NT2/D1 (cell line): ENCODE data around the gene DUSP23.

Experiments used
- DNase-seq: peaks from one replicate; pipeline ENCODE4 v3.0.0-alpha.2; 2011; ENCODE audit warnings: low read depth, low spot score
- H3K27me3 ChIP-seq: 2 replicates; pipeline ENCODE4 v1.6.0; 2011; ENCODE audit warnings: mild to moderate bottlenecking; ENCODE audit not compliant: insufficient read length, insufficient read depth
- H3K36me3 ChIP-seq: 2 replicates; pipeline ENCODE4 v1.6.1; 2011; ENCODE audit warnings: mild to moderate bottlenecking, low read length, mixed read lengths; ENCODE audit not compliant: insufficient read depth, insufficient read length
- H3K4me1 ChIP-seq: 2 replicates; pipeline ENCODE4 v1.5.1; 2011; ENCODE audit not compliant: insufficient read depth, insufficient read length
- H3K4me3 ChIP-seq: 2 replicates; pipeline ENCODE4 v1.5.1; 2011; ENCODE audit warnings: low read depth; ENCODE audit not compliant: insufficient read length
- H3K9ac ChIP-seq: 2 replicates; pipeline ENCODE4 v1.6.0; 2011; ENCODE audit warnings: low read depth; ENCODE audit not compliant: insufficient read length
- H3K9me3 ChIP-seq: 2 replicates; pipeline ENCODE4 v1.5.1; 2011; ENCODE audit warnings: mild to moderate bottlenecking, low read length; ENCODE audit not compliant: insufficient read depth
- SUZ12 ChIP-seq: IDR thresholded peaks from 2 replicates; pipeline ENCODE4 v1.6.1; 2011; ENCODE audit not compliant: insufficient read length, insufficient read depth; ENCODE audit errors: extremely low read depth
- YY1 ChIP-seq: IDR thresholded peaks from 2 replicates; pipeline ENCODE4 v1.6.1; 2011; ENCODE audit not compliant: insufficient read length, insufficient read depth
- ZNF274 ChIP-seq: IDR thresholded peaks from 2 replicates; pipeline ENCODE4 v1.6.1; 2011; ENCODE audit warnings: mild to moderate bottlenecking, low read depth, low read length

The DUSP23 gene

GRCh38 chr1:159783724-159784123 lies 3.0 kb downstream of the DUSP23 start:
- no peaks in the 10 kb centered on the region for H3K27me3 ChIP-seq
- TF ChIP-seq YY1 (no peak), ZNF274 (no peak), SUZ12 (no peak)
- H3K9me3 ChIP-seq: peaks cover 31% of the 10 kb centered on the region
- peaks cover 5% of the 10 kb centered on the region for H3K4me1 ChIP-seq
- no peak overlapping the region for H3K4me3 ChIP-seq
- peak; percentile 76 for DNase-seq
- peaks cover 15% of the 10 kb centered on the region for H3K36me3 ChIP-seq
- no peak overlapping the region for H3K9ac ChIP-seq

GRCh38 chr1:159786465-159786864 lies 5.7 kb downstream of the DUSP23 start:
- DNase-seq: no peak
- H3K36me3 ChIP-seq: peaks cover 15% of the 10 kb centered on the region
- H3K9me3 ChIP-seq: peaks cover 31% of the 10 kb centered on the region
- H3K27me3 ChIP-seq: no peaks in the 10 kb centered on the region
- no peak overlapping the region for H3K9ac ChIP-seq
- H3K4me3 ChIP-seq: no peak overlapping the region
- peaks cover 5% of the 10 kb centered on the region for H3K4me1 ChIP-seq
- TF ChIP-seq YY1 (no peak), ZNF274 (no peak), SUZ12 (no peak)

- DNase-seq: no peak
- Histone ChIP-seq H3K27me3 (no peaks in the 10 kb centered on the region), H3K9me3 (peaks cover 28% of the 10 kb centered on the region), H3K36me3 (peaks cover 12% of the 10 kb centered on the region), H3K4me3 (no peak overlapping the region), H3K4me1 (peaks cover 5% of the 10 kb centered on the region), H3K9ac (no peak overlapping the region)
- TF ChIP-seq SUZ12 (no peak), YY1 (no peak)
Measured at GRCh38 chr1:159786966-159787365, 6.2 kb downstream of the DUSP23 start.

GRCh38 chr1:159790237-159790917 lies 9.6 kb downstream of the DUSP23 start:
- peak; percentile 50 for DNase-seq
- H3K4me3 ChIP-seq: no peak overlapping the region
- TF ChIP-seq SUZ12: no peak
- no peak for TF ChIP-seq ZNF274
- no peak for TF ChIP-seq YY1
- no peaks in the 10 kb centered on the region for H3K4me1 ChIP-seq
- H3K9ac ChIP-seq: no peak overlapping the region
- H3K27me3 ChIP-seq: no peaks in the 10 kb centered on the region
- no peaks in the 10 kb centered on the region for H3K36me3 ChIP-seq
- no peaks in the 10 kb centered on the region for H3K9me3 ChIP-seq

- Histone ChIP-seq H3K4me1 (no peaks in the 10 kb centered on the region), H3K9me3 (no peaks in the 10 kb centered on the region), H3K9ac (no peak overlapping the region), H3K4me3 (no peak overlapping the region), H3K36me3 (no peaks in the 10 kb centered on the region), H3K27me3 (no peaks in the 10 kb centered on the region)
- TF ChIP-seq SUZ12 (no peak), YY1 (no peak), ZNF274 (no peak)
- no peak for DNase-seq
Measured at GRCh38 chr1:159791031-159791430, 10.3 kb downstream of the DUSP23 start.

GRCh38 chr1:159791461-159791860 lies 10.7 kb downstream of the DUSP23 start:
- H3K36me3 ChIP-seq: no peaks in the 10 kb centered on the region
- no peak overlapping the region for H3K4me3 ChIP-seq
- TF ChIP-seq ZNF274 (no peak), SUZ12 (no peak), YY1 (no peak)

GRCh38 chr1:159795534-159795933 lies 14.8 kb downstream of the DUSP23 start:
- H3K4me1 ChIP-seq: no peaks in the 10 kb centered on the region
- no peaks in the 10 kb centered on the region for H3K27me3 ChIP-seq
- H3K9me3 ChIP-seq: no peaks in the 10 kb centered on the region
- H3K36me3 ChIP-seq: no peaks in the 10 kb centered on the region
- DNase-seq: no peak
- H3K9ac ChIP-seq: no peak overlapping the region
- no peak for TF ChIP-seq ZNF274
- TF ChIP-seq YY1: no peak
- TF ChIP-seq SUZ12: no peak
- no peak overlapping the region for H3K4me3 ChIP-seq

More at GRCh38 chr1:159791461-159791860, 10.7 kb downstream of the DUSP23 start:
- Histone ChIP-seq H3K4me1 (no peaks in the 10 kb centered on the region), H3K9ac (no peak overlapping the region), H3K27me3 (no peaks in the 10 kb centered on the region), H3K9me3 (no peaks in the 10 kb centered on the region)
- no peak for DNase-seq

- Histone ChIP-seq H3K4me1 (no peaks in the 10 kb centered on the region), H3K9ac (no peak overlapping the region), H3K27me3 (no peaks in the 10 kb centered on the region), H3K4me3 (no peak overlapping the region), H3K36me3 (no peaks in the 10 kb centered on the region), H3K9me3 (no peaks in the 10 kb centered on the region)
- DNase-seq: peak; percentile 87
- peak; percentile 27 for TF ChIP-seq YY1
- TF ChIP-seq ZNF274: no peak
Measured at GRCh38 chr1:159798893-159799292, 18.1 kb downstream of the DUSP23 start.
